ENCODE data around the gene RIOK2.
"Not testable (repeated sequence)": the region's sequence is repeated elsewhere in the genome, so short reads cannot be mapped to it uniquely, and the experiment has no call there.

RIOK2 gene

GRCh38 chr5:97183930-97184213, 825 bp upstream of the RIOK2 start:
- H3K4me3 Mint-ChIP-seq: peak overlapping the region; percentile 77
- H3K4me1 Mint-ChIP-seq: peaks cover 39% of the 10 kb centered on the region
- no peak for ATAC-seq
- H3K9me3 Mint-ChIP-seq: no peaks in the 10 kb centered on the region
- DNase-seq (ENCODE audit: low spot score in 2 of 2): no peak
- H3K36me3 Mint-ChIP-seq: peaks cover 38% of the 10 kb centered on the region
- H3K27ac Mint-ChIP-seq: peak overlapping the region; percentile 100

- Mint-ChIP-seq H3K36me3 (peaks cover 50% of the 10 kb centered on the region), H3K27ac (peak overlapping the region; percentile 100), H3K4me3 (peak overlapping the region; percentile 77), H3K9me3 (no peaks in the 10 kb centered on the region), H3K4me1 (peaks cover 47% of the 10 kb centered on the region)
- DNase-seq (ENCODE audit: low spot score in 2 of 2): no peak
- ATAC-seq: peak; percentile 47
Measured at GRCh38 chr5:97182571-97183099, 412 bp downstream of the RIOK2 start.

GRCh38 chr5:97181856-97182545, 1.0 kb downstream of the RIOK2 start:
- ATAC-seq: no peak
- DNase-seq (ENCODE audit: low spot score in 2 of 2): no peak
- H3K36me3 Mint-ChIP-seq: peaks cover 56% of the 10 kb centered on the region
- no peaks in the 10 kb centered on the region for H3K9me3 Mint-ChIP-seq
- peak overlapping the region; percentile 77 for H3K4me3 Mint-ChIP-seq
- peaks cover 47% of the 10 kb centered on the region for H3K4me1 Mint-ChIP-seq
- peak overlapping the region; percentile 100 for H3K27ac Mint-ChIP-seq

GRCh38 chr5:97179457-97179856, 3.6 kb downstream of the RIOK2 start:
- peaks cover 43% of the 10 kb centered on the region for H3K4me1 Mint-ChIP-seq
- H3K27ac Mint-ChIP-seq; DNase-seq (ENCODE audit: low spot score in 2 of 2): not testable (repeated sequence)

GRCh38 chr5:97172227-97172626, 10.8 kb downstream of the RIOK2 start:
- H3K36me3 Mint-ChIP-seq: peaks cover 100% of the 10 kb centered on the region
- peak overlapping the region; percentile 53 for H3K27ac Mint-ChIP-seq
- no peak overlapping the region for H3K4me3 Mint-ChIP-seq
- no peak for DNase-seq (ENCODE audit: low spot score in 2 of 2)
- H3K4me1 Mint-ChIP-seq: peaks cover 21% of the 10 kb centered on the region
- H3K9me3 Mint-ChIP-seq: no peaks in the 10 kb centered on the region
- ATAC-seq: peak; percentile 55

More at GRCh38 chr5:97179457-97179856, 3.6 kb downstream of the RIOK2 start:
- H3K36me3 Mint-ChIP-seq: peaks cover 82% of the 10 kb centered on the region
- H3K9me3 Mint-ChIP-seq, H3K4me3 Mint-ChIP-seq, ATAC-seq: not testable (repeated sequence)

- no peak for ATAC-seq
- Mint-ChIP-seq H3K27ac (peak overlapping the region; percentile 53), H3K4me1 (peaks cover 22% of the 10 kb centered on the region)
Measured at GRCh38 chr5:97171703-97172102, 11.3 kb downstream of the RIOK2 start.

GRCh38 chr5:97167435-97167834, 15.6 kb downstream of the RIOK2 start:
- Mint-ChIP-seq H3K4me3 (peak overlapping the region; percentile 23), H3K4me1 (peaks cover 16% of the 10 kb centered on the region), H3K36me3 (peaks cover 99% of the 10 kb centered on the region), H3K9me3 (no peaks in the 10 kb centered on the region), H3K27ac (peak overlapping the region; percentile 69)
- DNase-seq (ENCODE audit: low spot score in 2 of 2) (no peak), ATAC-seq (peak; percentile 60)

More at GRCh38 chr5:97171703-97172102, 11.3 kb downstream of the RIOK2 start:
- no peak for DNase-seq (ENCODE audit: low spot score in 2 of 2)
- H3K36me3 Mint-ChIP-seq: peaks cover 100% of the 10 kb centered on the region
- H3K4me3 Mint-ChIP-seq: no peak overlapping the region
- H3K9me3 Mint-ChIP-seq: no peaks in the 10 kb centered on the region

GRCh38 chr5:97165726-97166125, 17.3 kb downstream of the RIOK2 start:
- no peak for ATAC-seq
- peak overlapping the region; percentile 84 for H3K27ac Mint-ChIP-seq
- peaks cover 95% of the 10 kb centered on the region for H3K36me3 Mint-ChIP-seq
- peaks cover 8% of the 10 kb centered on the region for H3K4me1 Mint-ChIP-seq
- DNase-seq (ENCODE audit: low spot score in 2 of 2): no peak
- H3K4me3 Mint-ChIP-seq: no peak overlapping the region
- H3K9me3 Mint-ChIP-seq: no peaks in the 10 kb centered on the region

GRCh38 chr5:97164846-97165245, 18.2 kb downstream of the RIOK2 start:
- DNase-seq (ENCODE audit: low spot score in 2 of 2) (no peak), ATAC-seq (peak; percentile 87)
- no peaks in the 10 kb centered on the region for H3K9me3 Mint-ChIP-seq
- peak overlapping the region; percentile 84 for H3K27ac Mint-ChIP-seq
- peaks cover 8% of the 10 kb centered on the region for H3K4me1 Mint-ChIP-seq
- H3K36me3 Mint-ChIP-seq: peaks cover 93% of the 10 kb centered on the region
- no peak overlapping the region for H3K4me3 Mint-ChIP-seq

GRCh38 chr5:97163790-97164285, 19.2 kb downstream of the RIOK2 start:
- Mint-ChIP-seq H3K9me3 (no peaks in the 10 kb centered on the region), H3K27ac (no peak overlapping the region), H3K36me3 (peaks cover 83% of the 10 kb centered on the region), H3K4me3 (no peak overlapping the region), H3K4me1 (peaks cover 8% of the 10 kb centered on the region)
- no peak for DNase-seq (ENCODE audit: low spot score in 2 of 2)
- no peak for ATAC-seq

GRCh38 chr5:97163360-97163764, 19.7 kb downstream of the RIOK2 start:
- DNase-seq (ENCODE audit: low spot score in 2 of 2): no peak
- Mint-ChIP-seq H3K27ac (no peak overlapping the region), H3K36me3 (peaks cover 78% of the 10 kb centered on the region), H3K4me3 (no peak overlapping the region), H3K4me1 (peaks cover 8% of the 10 kb centered on the region), H3K9me3 (peaks cover 1% of the 10 kb centered on the region)
- ATAC-seq: no peak

GRCh38 chr5:97162045-97162444, 21.0 kb downstream of the RIOK2 start:
- ATAC-seq (peak; percentile 53), DNase-seq (ENCODE audit: low spot score in 2 of 2) (peak; percentile 30 to 68)
- peaks cover 65% of the 10 kb centered on the region for H3K36me3 Mint-ChIP-seq
- H3K27ac Mint-ChIP-seq: no peak overlapping the region
- H3K9me3 Mint-ChIP-seq: peaks cover 11% of the 10 kb centered on the region
- H3K4me1 Mint-ChIP-seq: no peaks in the 10 kb centered on the region
- no peak overlapping the region for H3K4me3 Mint-ChIP-seq

- DNase-seq (ENCODE audit: low spot score in 2 of 2): no peak
- no peaks in the 10 kb centered on the region for H3K4me1 Mint-ChIP-seq
- peaks cover 22% of the 10 kb centered on the region for H3K36me3 Mint-ChIP-seq
- H3K4me3 Mint-ChIP-seq: no peak overlapping the region
- H3K27ac Mint-ChIP-seq: no peak overlapping the region
- ATAC-seq: no peak
- H3K9me3 Mint-ChIP-seq: peaks cover 18% of the 10 kb centered on the region
Measured at GRCh38 chr5:97157689-97158088, 25.4 kb downstream of the RIOK2 start.

GRCh38 chr5:97151370-97151769, 31.7 kb downstream of the RIOK2 start:
- Mint-ChIP-seq H3K9me3 (peaks cover under 1% of the 10 kb centered on the region), H3K36me3 (no peaks in the 10 kb centered on the region), H3K4me1 (no peaks in the 10 kb centered on the region), H3K4me3 (no peak overlapping the region), H3K27ac (no peak overlapping the region)
- DNase-seq (ENCODE audit: low spot score in 2 of 2): no peak
- no peak for ATAC-seq

GRCh38 chr5:97150401-97150800, 32.6 kb downstream of the RIOK2 start:
- no peak overlapping the region for H3K4me3 Mint-ChIP-seq
- no peaks in the 10 kb centered on the region for H3K36me3 Mint-ChIP-seq
- no peaks in the 10 kb centered on the region for H3K9me3 Mint-ChIP-seq
- no peaks in the 10 kb centered on the region for H3K4me1 Mint-ChIP-seq
- H3K27ac Mint-ChIP-seq: no peak overlapping the region
- DNase-seq (ENCODE audit: low spot score in 2 of 2) (no peak), ATAC-seq (no peak)

- H3K9me3 Mint-ChIP-seq: no peaks in the 10 kb centered on the region
- DNase-seq (ENCODE audit: low spot score in 2 of 2): no peak
- H3K4me1 Mint-ChIP-seq: no peaks in the 10 kb centered on the region
- no peaks in the 10 kb centered on the region for H3K36me3 Mint-ChIP-seq
- H3K27ac Mint-ChIP-seq: no peak overlapping the region
- ATAC-seq: no peak
- no peak overlapping the region for H3K4me3 Mint-ChIP-seq
Measured at GRCh38 chr5:97149709-97150108, 33.3 kb downstream of the RIOK2 start.
